Putamen (tissue), 1 donor: Measurements from ENCODE around the gene SLC22A4.

Experiments used
- DNase-seq: peaks from one replicate; pipeline ENCODE4 v3.0.0-alpha.2; 2016; ENCODE audit warnings: low spot score

The SLC22A4 gene

GRCh38 chr5:132300577-132301343 lies 6.6 kb downstream of the SLC22A4 start:
- no peak for DNase-seq

DNA sequence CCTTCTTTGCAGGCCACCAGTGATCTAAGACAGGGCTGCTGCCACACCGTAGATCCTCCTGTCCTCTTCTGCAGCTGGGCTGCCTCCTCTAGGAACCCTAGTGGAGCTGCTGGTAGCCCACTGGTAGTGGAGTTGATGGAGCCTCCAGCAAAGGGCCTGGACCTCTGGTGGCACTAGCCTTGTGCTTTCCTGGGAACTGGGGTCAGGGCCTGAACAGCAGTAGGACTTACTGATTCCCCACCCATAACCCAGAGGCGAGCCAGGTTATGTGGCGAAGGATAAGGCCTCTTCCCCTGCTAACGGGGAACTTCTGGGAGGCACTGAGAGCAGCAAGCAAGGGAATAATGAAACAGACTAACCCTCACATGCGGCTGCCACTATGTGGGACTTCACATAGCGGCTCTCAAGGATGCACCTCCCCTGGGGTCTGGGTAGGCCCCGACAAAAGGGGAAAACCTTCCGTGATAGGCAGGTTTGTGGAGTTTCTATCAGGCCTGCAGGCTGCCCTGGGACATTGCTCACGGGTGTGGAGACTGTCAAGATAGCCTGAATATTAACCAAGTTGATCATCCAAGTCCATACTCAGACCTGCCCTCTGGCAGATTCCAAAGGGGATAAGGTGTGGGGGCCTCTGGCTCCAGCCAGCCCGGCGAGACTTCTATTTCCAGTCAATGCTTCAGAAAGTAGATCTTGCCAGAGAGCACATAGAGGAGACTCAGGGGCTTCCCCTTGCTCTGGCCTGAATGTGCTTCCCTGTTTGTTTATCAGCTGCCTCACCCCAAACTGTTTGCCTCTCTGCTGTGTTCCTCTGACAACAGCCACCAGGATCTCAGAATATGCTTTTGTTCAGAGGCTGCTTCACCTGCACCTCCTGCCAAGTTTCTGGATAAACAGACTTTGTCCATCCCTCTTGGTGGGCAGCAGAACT lies 7.4 kb downstream of the SLC22A4 start:
- no peak for DNase-seq

- no peak for DNase-seq
Measured at GRCh38 chr5:132302413-132302812, 8.2 kb downstream of the SLC22A4 start.

- no peak for DNase-seq
Measured at GRCh38 chr5:132303589-132303988, 9.4 kb downstream of the SLC22A4 start.

- no peak for DNase-seq
Measured at GRCh38 chr5:132305420-132305819, 11.2 kb downstream of the SLC22A4 start.

DNA sequence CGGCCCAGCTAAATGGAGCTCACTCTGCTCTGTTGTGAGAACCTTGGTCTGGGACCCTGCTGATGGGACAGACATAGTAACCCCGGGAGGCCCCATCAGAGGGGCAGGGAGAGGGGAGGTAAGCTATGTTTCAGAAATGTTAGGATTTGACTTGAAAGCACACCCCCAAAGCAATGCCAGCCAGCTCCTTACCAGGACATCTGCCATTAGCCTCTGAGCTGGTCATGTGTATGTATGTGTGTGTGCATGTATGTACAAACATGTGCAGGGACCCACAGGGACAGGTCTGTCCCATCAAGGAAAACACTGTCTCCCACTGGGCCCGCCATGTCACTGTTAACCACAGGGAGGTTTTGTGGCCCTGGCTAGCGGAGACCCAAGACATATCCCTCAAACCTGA lies 14.5 kb downstream of the SLC22A4 start:
- DNase-seq: no peak

GRCh38 chr5:132309679-132310078 lies 15.5 kb downstream of the SLC22A4 start:
- DNase-seq: no peak

DNA sequence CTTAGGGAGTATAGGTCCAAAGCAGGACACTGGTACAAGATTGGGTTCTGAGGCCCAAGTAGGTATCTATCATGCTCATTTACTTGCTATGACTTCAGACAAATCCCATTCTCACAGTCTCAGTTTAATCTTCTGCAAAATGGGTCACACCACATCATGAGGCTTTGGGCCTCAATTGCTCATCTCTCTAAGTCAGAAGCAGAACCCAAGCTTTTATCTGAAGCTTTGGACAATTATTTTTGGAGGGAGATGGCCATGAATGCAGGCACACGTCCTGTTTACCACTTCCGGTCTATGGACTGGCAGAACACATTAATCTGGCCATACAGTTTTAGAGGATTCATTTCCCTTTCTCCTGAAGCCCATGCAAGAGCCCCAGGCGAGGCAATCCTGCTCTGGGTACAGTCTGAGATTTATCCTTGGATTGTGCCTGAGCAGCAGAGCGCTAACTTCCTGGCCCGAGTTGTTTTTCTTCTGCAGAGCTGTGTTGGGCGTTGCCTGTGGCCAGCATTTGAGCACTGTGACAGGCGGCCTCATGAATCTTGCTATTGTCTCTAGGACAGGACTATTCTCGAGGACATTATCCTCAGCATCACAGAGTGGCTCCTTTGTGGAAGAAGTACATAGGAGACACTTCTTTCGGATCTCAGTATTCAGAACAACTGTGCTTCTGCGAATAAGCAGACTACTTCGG lies 16.1 kb downstream of the SLC22A4 start:
- DNase-seq: no peak

DNA sequence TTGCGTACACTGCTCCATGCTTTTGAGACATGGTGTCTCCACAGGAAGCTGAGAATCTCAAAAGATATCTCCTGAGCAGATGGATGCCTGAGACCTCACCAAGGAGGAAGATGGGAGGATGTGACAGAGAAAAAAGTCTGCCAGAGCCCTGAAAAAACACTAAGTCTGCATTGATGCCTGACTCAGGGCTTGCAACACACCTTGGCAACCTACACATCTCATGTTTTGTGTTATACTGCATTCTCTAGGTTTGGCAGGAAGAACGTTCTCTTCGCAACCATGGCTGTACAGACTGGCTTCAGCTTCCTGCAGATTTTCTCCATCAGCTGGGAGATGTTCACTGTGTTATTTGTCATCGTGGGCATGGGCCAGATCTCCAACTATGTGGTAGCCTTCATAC lies 19.2 kb downstream of the SLC22A4 start:
- DNase-seq: no peak

GRCh38 chr5:132313961-132314432 lies 19.8 kb downstream of the SLC22A4 start:
- no peak for DNase-seq

DNA sequence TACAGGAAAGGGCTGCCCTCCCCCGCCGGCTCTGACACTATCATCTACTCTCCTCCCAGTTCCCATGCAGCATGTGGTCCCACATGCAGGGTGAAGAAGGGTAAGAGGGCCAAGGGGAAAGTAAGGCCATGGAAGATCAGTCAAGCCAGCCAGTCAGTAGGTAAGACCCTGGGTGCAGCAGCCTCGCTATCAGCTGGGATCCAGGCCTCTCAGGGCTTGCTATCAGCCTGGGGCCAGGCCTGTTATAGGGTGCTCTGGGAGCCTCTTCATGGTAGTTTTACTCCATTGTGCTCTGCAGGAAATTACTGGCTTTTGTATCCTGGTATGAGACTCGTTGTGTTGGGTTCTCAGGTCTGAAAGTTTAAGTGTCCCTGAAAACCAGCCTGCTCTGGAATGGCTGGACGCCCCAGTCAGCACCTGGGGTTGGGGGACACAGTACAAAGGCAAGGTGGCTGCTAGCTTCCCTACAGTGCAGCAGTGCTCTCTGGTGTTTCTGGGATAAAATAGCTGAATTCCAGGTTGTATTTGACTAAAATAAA lies 21.4 kb downstream of the SLC22A4 start:
- no peak for DNase-seq

- DNase-seq: no peak
Measured at GRCh38 chr5:132319975-132320374, 25.8 kb downstream of the SLC22A4 start.

GRCh38 chr5:132321109-132321721 lies 27.0 kb downstream of the SLC22A4 start:
- no peak for DNase-seq

- no peak for DNase-seq
Measured at GRCh38 chr5:132322266-132322665, 28.1 kb downstream of the SLC22A4 start.

DNA sequence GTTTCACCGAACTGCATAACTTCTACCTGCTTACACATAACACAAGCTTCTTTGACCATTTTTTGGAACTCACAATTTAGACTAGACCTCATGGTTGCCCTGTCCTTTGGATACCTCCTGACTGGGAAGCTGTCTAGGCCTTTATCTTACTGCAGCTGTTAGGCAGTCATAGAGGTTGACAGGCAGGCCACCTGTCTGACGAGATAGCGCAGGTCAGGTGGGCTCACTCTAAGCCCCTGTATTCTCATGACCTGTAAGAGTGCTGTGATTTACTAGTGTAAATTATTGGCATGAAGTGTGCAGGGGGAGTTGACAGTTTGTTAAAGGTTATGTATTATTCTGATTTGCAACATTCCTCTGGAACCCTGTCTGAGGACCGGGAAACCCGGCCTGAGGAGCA lies 29.0 kb downstream of the SLC22A4 start:
- DNase-seq: no peak

DNA sequence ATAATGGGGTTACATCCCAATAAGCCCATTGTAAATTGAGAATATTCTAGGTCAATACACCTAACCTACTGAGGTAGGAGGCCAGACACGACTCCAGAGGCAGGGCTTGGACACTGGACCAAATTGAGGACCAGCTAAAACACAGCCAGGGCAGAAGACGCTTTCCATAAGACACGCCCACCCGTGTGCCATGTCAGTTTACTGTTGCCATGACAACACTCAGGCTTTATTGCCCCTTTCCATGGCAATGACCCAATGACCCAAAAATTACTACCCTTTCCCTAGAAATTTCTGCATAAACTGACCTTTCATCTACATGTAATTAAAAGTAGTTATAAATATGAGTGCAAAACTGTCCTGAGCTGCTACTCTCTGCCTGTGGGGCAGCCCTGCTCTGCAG lies 31.5 kb downstream of the SLC22A4 start:
- DNase-seq: no peak

- no peak for DNase-seq
Measured at GRCh38 chr5:132327252-132327955, 33.2 kb downstream of the SLC22A4 start.

DNA sequence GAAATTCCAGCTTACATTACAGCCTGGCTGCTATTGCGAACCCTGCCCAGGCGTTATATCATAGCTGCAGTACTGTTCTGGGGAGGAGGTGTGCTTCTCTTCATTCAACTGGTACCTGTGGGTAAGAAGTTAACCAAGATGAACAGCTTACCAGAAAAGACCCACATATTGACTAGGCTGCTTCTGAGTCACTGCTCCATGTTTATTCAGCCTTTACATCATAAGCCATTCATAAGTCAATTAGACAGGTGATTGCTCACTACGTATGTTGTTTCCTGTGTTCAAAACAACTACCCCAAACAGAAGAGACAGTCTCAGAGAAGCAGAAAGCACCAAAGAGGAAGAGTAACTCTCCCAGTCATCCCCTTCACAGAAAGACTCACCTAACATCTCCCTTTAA lies 40.6 kb downstream of the SLC22A4 start:
- DNase-seq: no peak

DNA sequence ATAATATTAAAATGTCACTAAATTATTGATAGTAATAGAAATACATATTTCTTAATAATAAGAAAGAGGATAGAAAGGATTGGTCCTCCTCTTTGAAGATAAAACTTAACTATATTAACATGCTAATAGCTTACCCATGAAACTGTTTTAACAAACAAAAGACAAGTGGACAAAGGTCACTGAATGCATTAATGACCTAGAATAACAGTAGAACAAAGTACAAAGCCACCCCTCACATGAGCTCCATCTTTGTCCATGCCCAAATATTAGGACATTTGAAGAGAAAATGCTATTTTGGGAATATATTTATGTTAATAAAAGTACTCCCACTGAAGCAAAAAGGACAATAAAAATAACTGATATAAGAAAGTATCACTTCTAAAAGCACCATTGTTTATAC lies 41.2 kb downstream of the SLC22A4 start:
- no peak for DNase-seq

DNA sequence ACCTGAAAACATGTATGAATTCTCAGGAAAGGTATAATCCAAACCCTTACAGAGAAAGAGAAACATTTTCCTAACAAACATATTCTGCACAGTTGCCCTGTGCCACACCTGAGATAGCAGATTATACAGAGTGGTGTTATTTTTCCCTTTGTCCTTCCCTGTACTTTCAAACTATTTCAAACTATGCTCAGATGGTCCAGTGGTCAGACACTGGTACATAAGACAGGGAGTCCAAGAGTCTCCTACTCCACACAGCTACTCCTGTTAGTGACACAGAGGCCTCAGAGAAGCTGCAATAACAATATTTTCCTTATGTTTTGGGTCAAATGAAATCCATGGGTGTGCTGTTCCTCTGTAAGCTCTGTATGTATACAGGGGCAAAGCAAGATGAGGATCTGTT lies 45.3 kb downstream of the SLC22A4 start:
- DNase-seq: no peak
